ENCODE measurements around the gene RBM24.

- no peak for TF ChIP-seq CREM (IDR thresholded peaks at IDR 0.05; ENCODE audit: low read depth)
- TF ChIP-seq SP1 (IDR thresholded peaks at IDR 0.05; ENCODE audit: low read depth, low read length), result no peak
- no peak for TF ChIP-seq EP300 (IDR thresholded peaks at IDR 0.05; ENCODE audit: borderline replicate concordance in 1 of 2, control insufficient read depth in 1 of 2, low read depth in 2 of 2, low read length in 2 of 2)
- TF ChIP-seq RAD21 (IDR thresholded peaks at IDR 0.05; ENCODE audit: insufficient read depth, low read depth, low read length), result no peak
- no peak for TF ChIP-seq SREBF2 (IDR thresholded peaks at IDR 0.05; ENCODE audit: low read length)
- no peak for TF ChIP-seq CTCF (IDR thresholded peaks at IDR 0.05 in 2 of 3, conservative IDR thresholded peaks at IDR 0.05 in 1 of 3; ENCODE audit: control insufficient read depth in 2 of 3, extremely low read depth in 1 of 3, insufficient read depth in 1 of 3, low read depth in 3 of 3, low read length in 3 of 3)
- TF ChIP-seq POLR2A (IDR thresholded peaks at IDR 0.05; ENCODE audit: low read depth, low read length), result no peak
- TF ChIP-seq CEBPZ (IDR thresholded peaks at IDR 0.05; ENCODE audit: low read depth, low read length), result no peak
- TF ChIP-seq POLR2AphosphoS5 (IDR thresholded peaks at IDR 0.05; ENCODE audit: low read length), result no peak
- no peak for TF ChIP-seq BCL11A (IDR thresholded peaks at IDR 0.05; ENCODE audit: low read depth, low read length)
- TF ChIP-seq ZNF24 (IDR thresholded peaks at IDR 0.05), result no peak
Measured at GRCh38 chr6:17289630-17290061, 8.5 kb downstream of the RBM24 start.

Data from GM12878 (cell line).